Measurements from ENCODE around the gene FGF2.

GRCh38 chr4:122858705-122859104, 32.1 kb downstream of the FGF2 start:
- TF ChIP-seq CTCF (IDR thresholded peaks at IDR 0.05): no peak
- no peak for TF ChIP-seq POLR2A (IDR thresholded peaks at IDR 0.05)

Measured in uterus (tissue), 2 donors.